Thyroid gland (tissue), 4 donors: ENCODE results near the gene DTX3L.

Source experiments
- POLR2A ChIP-seq, 2 donors: fragments of 450-650 bp; IDR thresholded peaks; one replicate each; pipeline ENCODE4 v1.6.1; 2017; ENCODE audit warnings: antibody characterized with exemption in 2 of 2, mild to moderate bottlenecking in 2 of 2, moderate library complexity in 1 of 2
- TF ChIP-seq, protein P1 (sequence below), 6 experiments: fragments of 200-600 bp in 3 of 6; fragments of 450-650 bp in 3 of 6; sonication (generic) in 3 of 6; IDR thresholded peaks; one replicate each; pipeline ENCODE4 v1.5.1; 2016 to 2019; ENCODE audit warnings: antibody characterized with exemption in 6 of 6, mild to moderate bottlenecking in 2 of 6, inconsistent platforms in 1 of 6, moderate library complexity in 1 of 6

DNA sequence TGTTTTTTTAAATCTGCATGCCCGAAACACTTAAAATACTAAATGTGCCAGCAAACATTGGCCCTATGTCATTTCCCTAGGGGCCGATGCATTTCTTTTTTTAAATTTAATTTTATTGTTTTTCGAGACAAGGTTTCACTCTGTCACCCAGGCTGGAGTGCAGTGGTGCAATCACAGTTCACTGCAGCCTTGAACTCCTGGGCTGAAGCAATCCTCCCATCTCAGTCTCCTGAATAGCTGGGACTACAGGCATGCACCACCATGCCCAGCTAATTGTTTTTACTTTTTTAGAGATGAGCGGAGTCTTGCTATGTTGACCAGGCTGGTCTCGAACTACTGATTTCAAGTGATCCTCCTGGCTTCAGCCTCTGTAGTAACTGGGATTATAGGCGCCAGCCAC is 5.5 kb upstream of the DTX3L start:
- no peak for TF ChIP-seq POLR2A (IDR thresholded peaks at IDR 0.05)
- TF ChIP-seq, protein P1, sequence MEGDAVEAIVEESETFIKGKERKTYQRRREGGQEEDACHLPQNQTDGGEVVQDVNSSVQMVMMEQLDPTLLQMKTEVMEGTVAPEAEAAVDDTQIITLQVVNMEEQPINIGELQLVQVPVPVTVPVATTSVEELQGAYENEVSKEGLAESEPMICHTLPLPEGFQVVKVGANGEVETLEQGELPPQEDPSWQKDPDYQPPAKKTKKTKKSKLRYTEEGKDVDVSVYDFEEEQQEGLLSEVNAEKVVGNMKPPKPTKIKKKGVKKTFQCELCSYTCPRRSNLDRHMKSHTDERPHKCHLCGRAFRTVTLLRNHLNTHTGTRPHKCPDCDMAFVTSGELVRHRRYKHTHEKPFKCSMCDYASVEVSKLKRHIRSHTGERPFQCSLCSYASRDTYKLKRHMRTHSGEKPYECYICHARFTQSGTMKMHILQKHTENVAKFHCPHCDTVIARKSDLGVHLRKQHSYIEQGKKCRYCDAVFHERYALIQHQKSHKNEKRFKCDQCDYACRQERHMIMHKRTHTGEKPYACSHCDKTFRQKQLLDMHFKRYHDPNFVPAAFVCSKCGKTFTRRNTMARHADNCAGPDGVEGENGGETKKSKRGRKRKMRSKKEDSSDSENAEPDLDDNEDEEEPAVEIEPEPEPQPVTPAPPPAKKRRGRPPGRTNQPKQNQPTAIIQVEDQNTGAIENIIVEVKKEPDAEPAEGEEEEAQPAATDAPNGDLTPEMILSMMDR (IDR thresholded peaks at IDR 0.05) = no peak
